ENCODE measurements around the gene UBE2J2. TPM values are rescaled to one million over a fixed set of nuclear protein-coding genes. Genes with fewer than 3 reads are reported as not detected.

Gene UBE2J2
- total and polyA plus RNA-seq, 9 donors, result 35.8 to 55.6 (median 41.2) TPM

- WGBS, 3 donors, result 0 to 1% (median 1%) methylated on average over 42 to 99 of the region's 99 CpGs
- DNase-seq, result peak; percentile 94 to 98 (median 96)
- peak within 1 kb of the TSS; percentile 98 for H3K4me3 ChIP-seq
- peaks cover 19% of the 10 kb centered on the region for H3K4me1 ChIP-seq (ENCODE audit: insufficient read depth)
- no peaks in the 10 kb centered on the region for H3K36me3 ChIP-seq
- no peaks in the 10 kb centered on the region for H3K9me3 ChIP-seq
- peak within 1 kb of the TSS; percentile 75 to 84 for H3K27ac ChIP-seq
- H3K27me3 ChIP-seq, result no peaks in the 10 kb centered on the region
- TF ChIP-seq EP300 (IDR thresholded peaks at IDR 0.05) (no peak), POLR2A (IDR thresholded peaks at IDR 0.05) (peak; percentile 31)
- intact Hi-C loops (cut with DNase I), result loop anchor here in 1 of 4 donors (10.0 kb wide), 1 partner anchor 207 kb away; the partner anchor contains the start of gene AGRN
Measured at GRCh38 chr1:1231400-1232207, 42.0 kb downstream of the UBE2J2 start, which contains the start of gene SDF4. Gene SDF4, minus strand, starts transcription at chr1:1232001. Its CDS starts 3,229 bp downstream, at chr1:1228772.

- H3K36me3 ChIP-seq, result no peaks in the 10 kb centered on the region
- peak overlapping the region in 1 of 2 donors; percentile 84 for H3K27ac ChIP-seq
- intact Hi-C loops (cut with DNase I), result loop anchor here in 1 of 4 donors (10.0 kb wide), 1 partner anchor 206 kb away; the partner anchor contains the start of gene AGRN
- H3K9me3 ChIP-seq, result no peaks in the 10 kb centered on the region
- TF ChIP-seq EP300 (IDR thresholded peaks at IDR 0.05) (no peak), POLR2A (IDR thresholded peaks at IDR 0.05) (no peak), CTCF (IDR thresholded peaks at IDR 0.05) (no peak)
- DNase-seq, result no peak
- peak overlapping the region; percentile 98 for H3K4me3 ChIP-seq
- H3K27me3 ChIP-seq, result no peaks in the 10 kb centered on the region
- 8 to 12% (median 10%) methylated on average over 24 of the region's 24 CpGs for WGBS, 3 donors
- peaks cover 19% of the 10 kb centered on the region for H3K4me1 ChIP-seq (ENCODE audit: insufficient read depth)
Measured at GRCh38 chr1:1230656-1231399, 42.8 kb downstream of the UBE2J2 start.

- intact Hi-C loops (cut with DNase I), result loop anchor here in 1 of 4 donors (10.0 kb wide), 1 partner anchor 205 kb away; the partner anchor contains the start of gene AGRN
- no peak for TF ChIP-seq CTCF (IDR thresholded peaks at IDR 0.05)
- no peak for TF ChIP-seq EP300 (IDR thresholded peaks at IDR 0.05)
- no peak for TF ChIP-seq POLR2A (IDR thresholded peaks at IDR 0.05)
- Histone ChIP-seq H3K4me3 (no peak overlapping the region), H3K36me3 (no peaks in the 10 kb centered on the region), H3K27ac (no peak overlapping the region), H3K4me1 (ENCODE audit: insufficient read depth) (peaks cover 19% of the 10 kb centered on the region), H3K27me3 (no peaks in the 10 kb centered on the region), H3K9me3 (no peaks in the 10 kb centered on the region)
- WGBS, 3 donors, result 76 to 84% (median 79%) methylated on average over 19 of the region's 19 CpGs
- no peak for DNase-seq
Measured at GRCh38 chr1:1229770-1230169, 43.9 kb downstream of the UBE2J2 start.

- Histone ChIP-seq H3K27me3 (no peaks in the 10 kb centered on the region), H3K9me3 (no peaks in the 10 kb centered on the region), H3K27ac (no peak overlapping the region), H3K4me1 (ENCODE audit: insufficient read depth) (peaks cover 19% of the 10 kb centered on the region), H3K4me3 (no peak overlapping the region), H3K36me3 (no peaks in the 10 kb centered on the region)
- TF ChIP-seq CTCF (IDR thresholded peaks at IDR 0.05) (no peak), EP300 (IDR thresholded peaks at IDR 0.05) (no peak), POLR2A (IDR thresholded peaks at IDR 0.05) (no peak)
- no peak for DNase-seq
- intact Hi-C loops (cut with DNase I), result no loop called here
- 79 to 84% (median 83%) methylated on average over 25 to 28 of the region's 28 CpGs for WGBS, 3 donors
Measured at GRCh38 chr1:1228596-1229321, 44.9 kb downstream of the UBE2J2 start.
